ENCODE data around the gene FEM1C.

DNA sequence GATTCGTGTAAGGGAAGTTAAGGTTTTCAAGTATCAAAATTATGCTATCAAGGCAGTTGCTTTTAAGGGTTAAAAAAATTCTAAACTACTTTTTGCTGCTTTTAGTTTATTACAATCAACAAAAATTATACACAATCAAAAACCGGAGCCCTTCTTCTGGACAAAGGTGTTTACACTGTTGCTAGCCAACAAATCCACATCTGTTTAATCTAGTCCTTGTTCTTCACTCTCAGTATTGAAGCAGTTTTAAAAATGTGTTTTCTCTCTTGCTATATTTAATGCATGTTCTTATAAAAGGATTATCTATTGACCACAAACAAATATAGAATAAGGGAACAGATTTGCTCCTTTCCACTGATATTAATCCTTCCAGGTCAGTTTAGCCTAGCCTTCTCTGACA, 2.5 kb downstream of the FEM1C start:
- TF ChIP-seq SP1 (IDR thresholded peaks at IDR 0.05; ENCODE audit: low read depth) (no peak), EZH2 (IDR thresholded peaks at IDR 0.05) (no peak), RAD21 (IDR thresholded peaks at IDR 0.05; ENCODE audit: low read depth) (no peak)
- TF ChIP-seq, protein P1, sequence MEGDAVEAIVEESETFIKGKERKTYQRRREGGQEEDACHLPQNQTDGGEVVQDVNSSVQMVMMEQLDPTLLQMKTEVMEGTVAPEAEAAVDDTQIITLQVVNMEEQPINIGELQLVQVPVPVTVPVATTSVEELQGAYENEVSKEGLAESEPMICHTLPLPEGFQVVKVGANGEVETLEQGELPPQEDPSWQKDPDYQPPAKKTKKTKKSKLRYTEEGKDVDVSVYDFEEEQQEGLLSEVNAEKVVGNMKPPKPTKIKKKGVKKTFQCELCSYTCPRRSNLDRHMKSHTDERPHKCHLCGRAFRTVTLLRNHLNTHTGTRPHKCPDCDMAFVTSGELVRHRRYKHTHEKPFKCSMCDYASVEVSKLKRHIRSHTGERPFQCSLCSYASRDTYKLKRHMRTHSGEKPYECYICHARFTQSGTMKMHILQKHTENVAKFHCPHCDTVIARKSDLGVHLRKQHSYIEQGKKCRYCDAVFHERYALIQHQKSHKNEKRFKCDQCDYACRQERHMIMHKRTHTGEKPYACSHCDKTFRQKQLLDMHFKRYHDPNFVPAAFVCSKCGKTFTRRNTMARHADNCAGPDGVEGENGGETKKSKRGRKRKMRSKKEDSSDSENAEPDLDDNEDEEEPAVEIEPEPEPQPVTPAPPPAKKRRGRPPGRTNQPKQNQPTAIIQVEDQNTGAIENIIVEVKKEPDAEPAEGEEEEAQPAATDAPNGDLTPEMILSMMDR (IDR thresholded peaks at IDR 0.05 in 2 of 3, conservative IDR thresholded peaks at IDR 0.05 in 1 of 3; ENCODE audit: borderline replicate concordance in 1 of 3, insufficient read depth in 1 of 3, low read depth in 2 of 3, low read length in 2 of 3), result no peak
- TF ChIP-seq, protein P2, sequence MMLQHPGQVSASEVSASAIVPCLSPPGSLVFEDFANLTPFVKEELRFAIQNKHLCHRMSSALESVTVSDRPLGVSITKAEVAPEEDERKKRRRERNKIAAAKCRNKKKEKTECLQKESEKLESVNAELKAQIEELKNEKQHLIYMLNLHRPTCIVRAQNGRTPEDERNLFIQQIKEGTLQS (IDR thresholded peaks at IDR 0.05), result no peak
- TF ChIP-seq, protein P3, sequence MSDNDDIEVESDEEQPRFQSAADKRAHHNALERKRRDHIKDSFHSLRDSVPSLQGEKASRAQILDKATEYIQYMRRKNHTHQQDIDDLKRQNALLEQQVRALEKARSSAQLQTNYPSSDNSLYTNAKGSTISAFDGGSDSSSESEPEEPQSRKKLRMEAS (IDR thresholded peaks at IDR 0.05), result no peak

All from HCT116 (cell line).